HFF-Myc (cell line): ENCODE results near the gene GPR62.

Source experiments
- DNase-seq: peaks from one replicate; pipeline ENCODE4 v3.0.0-alpha.2; 2011; ENCODE audit warnings: low read depth; ENCODE audit errors: extremely low read depth
- H3K4me3 ChIP-seq: replicated peaks from 2 replicates; pipeline ENCODE4 v1.5.1; 2011; ENCODE audit warnings: low read depth, mild to moderate bottlenecking, control low read depth, low read length
- TF ChIP-seq, protein P1 (sequence below): IDR thresholded peaks from 2 replicates; pipeline ENCODE4 v1.5.1; 2012; ENCODE audit warnings: mild to moderate bottlenecking, low read depth, low read length, control low read depth; ENCODE audit errors: missing control alignments

GPR62 gene

GRCh38 chr3:51957520-51958205 lies 2.5 kb downstream of the GPR62 start:
- DNase-seq, result no peak
- TF ChIP-seq, protein P1, sequence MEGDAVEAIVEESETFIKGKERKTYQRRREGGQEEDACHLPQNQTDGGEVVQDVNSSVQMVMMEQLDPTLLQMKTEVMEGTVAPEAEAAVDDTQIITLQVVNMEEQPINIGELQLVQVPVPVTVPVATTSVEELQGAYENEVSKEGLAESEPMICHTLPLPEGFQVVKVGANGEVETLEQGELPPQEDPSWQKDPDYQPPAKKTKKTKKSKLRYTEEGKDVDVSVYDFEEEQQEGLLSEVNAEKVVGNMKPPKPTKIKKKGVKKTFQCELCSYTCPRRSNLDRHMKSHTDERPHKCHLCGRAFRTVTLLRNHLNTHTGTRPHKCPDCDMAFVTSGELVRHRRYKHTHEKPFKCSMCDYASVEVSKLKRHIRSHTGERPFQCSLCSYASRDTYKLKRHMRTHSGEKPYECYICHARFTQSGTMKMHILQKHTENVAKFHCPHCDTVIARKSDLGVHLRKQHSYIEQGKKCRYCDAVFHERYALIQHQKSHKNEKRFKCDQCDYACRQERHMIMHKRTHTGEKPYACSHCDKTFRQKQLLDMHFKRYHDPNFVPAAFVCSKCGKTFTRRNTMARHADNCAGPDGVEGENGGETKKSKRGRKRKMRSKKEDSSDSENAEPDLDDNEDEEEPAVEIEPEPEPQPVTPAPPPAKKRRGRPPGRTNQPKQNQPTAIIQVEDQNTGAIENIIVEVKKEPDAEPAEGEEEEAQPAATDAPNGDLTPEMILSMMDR, result no peak

DNA sequence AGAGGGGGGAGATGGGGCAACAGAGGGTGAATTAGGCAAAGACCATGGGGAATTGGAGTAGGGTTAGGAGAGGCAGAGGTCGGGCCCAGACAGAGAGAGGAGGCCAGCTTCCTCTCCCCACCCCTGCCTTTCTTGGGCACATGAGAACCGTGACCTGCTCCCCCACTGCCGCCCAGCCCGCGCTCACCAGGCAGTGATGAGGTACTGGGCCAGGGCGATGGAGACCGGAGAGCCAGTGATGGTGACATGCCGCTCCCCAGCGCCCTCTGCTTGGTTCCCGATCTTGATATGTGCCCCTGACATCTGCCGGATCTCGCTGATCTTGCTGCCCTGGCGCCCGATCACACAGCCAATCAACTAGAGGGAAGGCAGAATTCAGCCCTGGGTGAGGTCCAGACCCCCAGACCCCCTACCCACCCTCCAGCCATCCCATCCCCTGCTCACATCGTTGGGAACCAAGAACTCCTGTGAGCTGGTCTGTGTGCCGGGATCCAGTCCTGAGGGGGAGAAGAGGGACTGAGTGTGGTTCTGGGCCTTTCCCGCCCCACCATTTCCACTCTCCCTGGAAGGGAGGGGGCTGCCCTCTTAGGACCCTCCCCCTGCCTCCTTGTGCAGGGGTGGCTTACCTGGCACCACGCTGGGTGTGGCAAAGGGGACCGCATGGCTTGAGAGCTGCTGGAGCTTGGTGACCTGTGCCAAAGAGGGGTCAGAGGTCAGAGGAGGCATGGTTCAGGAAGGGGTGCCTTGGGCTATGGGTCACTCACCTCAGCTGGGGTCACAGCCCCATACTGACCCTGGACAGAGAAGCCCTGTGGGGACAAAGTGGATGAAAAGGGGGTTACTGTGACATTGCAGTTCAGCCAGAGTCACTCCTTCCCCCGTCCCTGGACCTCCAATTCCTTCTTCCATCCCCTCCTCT lies 3.7 kb downstream of the GPR62 start:
- no peak overlapping the region for H3K4me3 ChIP-seq
- TF ChIP-seq, protein P1, result no peak
- no peak for DNase-seq

More at GRCh38 chr3:51957520-51958205, 2.5 kb downstream of the GPR62 start:
- no peak overlapping the region for H3K4me3 ChIP-seq

- H3K4me3 ChIP-seq, result no peak overlapping the region
- DNase-seq, result no peak
Observed at GRCh38 chr3:51959651-51960050, 4.5 kb downstream of the GPR62 start.

GRCh38 chr3:51960386-51960785 lies 5.2 kb downstream of the GPR62 start:
- TF ChIP-seq, protein P1, result no peak
- no peak overlapping the region for H3K4me3 ChIP-seq
- no peak for DNase-seq

More at GRCh38 chr3:51959651-51960050, 4.5 kb downstream of the GPR62 start:
- TF ChIP-seq, protein P1, result no peak

DNA sequence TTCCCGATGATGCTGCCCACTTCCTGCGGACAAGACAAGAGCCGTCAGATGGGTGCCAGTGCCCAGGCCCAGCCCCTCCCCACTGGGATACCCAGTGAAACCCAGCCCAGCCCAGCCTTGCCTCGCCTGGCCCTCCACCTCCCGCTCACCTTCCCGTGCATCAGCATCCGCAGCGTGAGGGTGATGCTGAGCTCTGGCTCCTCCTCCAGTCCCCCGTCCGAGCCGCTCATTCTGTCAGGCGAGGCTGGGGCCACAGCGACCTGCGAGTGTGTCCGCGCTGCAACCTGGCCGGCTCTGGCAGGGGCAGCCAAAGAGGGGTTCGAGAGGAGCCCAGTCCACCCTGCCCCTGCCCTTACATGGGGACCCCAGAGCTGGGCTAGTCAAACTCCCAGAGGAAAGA lies 5.8 kb downstream of the GPR62 start:
- no peak for DNase-seq
- H3K4me3 ChIP-seq, result no peak overlapping the region
- TF ChIP-seq, protein P1, result no peak

DNA sequence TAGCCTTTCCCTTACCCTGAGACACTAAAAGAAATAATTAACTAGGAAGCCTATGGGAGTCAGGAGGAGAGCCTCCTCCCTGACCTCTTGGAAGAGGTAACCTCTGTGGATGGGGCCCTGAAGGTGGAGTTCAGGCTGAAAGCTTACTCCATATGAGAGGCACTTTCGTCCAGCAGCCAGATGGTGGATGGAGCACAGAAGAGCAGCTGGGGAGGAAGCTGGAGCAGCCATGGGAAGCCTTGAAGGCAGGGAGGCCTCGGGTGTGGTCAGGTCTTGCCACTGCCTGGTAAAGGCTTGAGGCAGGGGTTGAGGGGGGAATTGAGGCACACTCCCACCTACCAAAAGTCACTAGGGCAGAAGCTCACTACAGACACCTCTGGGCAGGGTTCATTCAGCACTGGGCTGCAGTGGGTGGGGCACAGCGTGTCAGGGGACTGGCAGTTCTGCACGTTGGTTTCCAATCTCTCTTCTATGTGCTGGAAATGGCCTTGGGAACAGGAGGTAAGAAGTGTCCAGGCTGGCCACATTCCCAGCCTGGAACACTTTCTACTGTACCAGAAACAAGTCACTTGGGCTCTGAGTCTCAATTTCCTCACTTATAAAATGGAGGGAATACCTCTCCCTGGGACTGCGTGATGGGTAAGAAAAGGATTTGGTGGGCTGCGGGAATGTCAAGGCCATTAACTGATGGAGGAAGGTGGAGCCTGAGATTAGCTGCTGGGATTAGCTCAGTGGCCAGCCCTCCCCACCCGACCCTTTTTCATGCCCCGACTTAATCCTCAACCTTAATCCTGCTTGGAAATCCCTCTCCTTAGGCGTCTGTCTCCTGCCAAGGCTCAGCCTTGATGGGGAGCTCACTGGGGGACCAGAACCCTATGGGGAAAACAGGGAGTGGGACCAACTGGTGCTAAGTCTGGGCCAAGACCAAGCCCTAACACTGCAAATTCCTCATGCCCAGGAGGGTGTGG lies 6.7 kb downstream of the GPR62 start:
- H3K4me3 ChIP-seq, result no peak overlapping the region
- TF ChIP-seq, protein P1, result no peak
- no peak for DNase-seq
